Suprapubic skin (tissue), 3 donors: ENCODE results near the gene BMX.

Source experiments
- EP300 ChIP-seq: sonication (generic); formaldehyde crosslinking; IDR thresholded peaks from one replicate; pipeline ENCODE4 v1.6.1; 2017; ENCODE audit warnings: antibody characterized with exemption
- TF ChIP-seq, protein P1 (sequence below), 2 donors: fragments of 200-600 bp in 1 of 2; fragments of 450-650 bp in 1 of 2; sonication (generic) in 1 of 2; IDR thresholded peaks; one replicate each; pipeline ENCODE4 v1.5.1; 2016 to 2019; ENCODE audit warnings: antibody characterized with exemption in 2 of 2, mild to moderate bottlenecking in 1 of 2, moderate library complexity in 1 of 2

GRCh38 chrX:15500497-15500966 is at the start of gene BMX:
- TF ChIP-seq, protein P1, sequence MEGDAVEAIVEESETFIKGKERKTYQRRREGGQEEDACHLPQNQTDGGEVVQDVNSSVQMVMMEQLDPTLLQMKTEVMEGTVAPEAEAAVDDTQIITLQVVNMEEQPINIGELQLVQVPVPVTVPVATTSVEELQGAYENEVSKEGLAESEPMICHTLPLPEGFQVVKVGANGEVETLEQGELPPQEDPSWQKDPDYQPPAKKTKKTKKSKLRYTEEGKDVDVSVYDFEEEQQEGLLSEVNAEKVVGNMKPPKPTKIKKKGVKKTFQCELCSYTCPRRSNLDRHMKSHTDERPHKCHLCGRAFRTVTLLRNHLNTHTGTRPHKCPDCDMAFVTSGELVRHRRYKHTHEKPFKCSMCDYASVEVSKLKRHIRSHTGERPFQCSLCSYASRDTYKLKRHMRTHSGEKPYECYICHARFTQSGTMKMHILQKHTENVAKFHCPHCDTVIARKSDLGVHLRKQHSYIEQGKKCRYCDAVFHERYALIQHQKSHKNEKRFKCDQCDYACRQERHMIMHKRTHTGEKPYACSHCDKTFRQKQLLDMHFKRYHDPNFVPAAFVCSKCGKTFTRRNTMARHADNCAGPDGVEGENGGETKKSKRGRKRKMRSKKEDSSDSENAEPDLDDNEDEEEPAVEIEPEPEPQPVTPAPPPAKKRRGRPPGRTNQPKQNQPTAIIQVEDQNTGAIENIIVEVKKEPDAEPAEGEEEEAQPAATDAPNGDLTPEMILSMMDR (IDR thresholded peaks at IDR 0.05): no peak
- no peak for TF ChIP-seq EP300
